ENCODE results near the gene DLST.

Gene DLST

GRCh38 chr14:74891870-74892269 lies 10.2 kb downstream of the DLST start:
- no peak overlapping the region for H3K27ac ChIP-seq
- no peak overlapping the region for H3K4me3 ChIP-seq (ENCODE audit: low read depth, low read length)
- peaks cover 3% of the 10 kb centered on the region for H3K4me1 ChIP-seq
- H3K27me3 ChIP-seq (ENCODE audit: control insufficient read depth, insufficient read depth, low read length) = no peaks in the 10 kb centered on the region
- H3K36me3 ChIP-seq (ENCODE audit: control insufficient read depth, insufficient read depth, low read length) = no peaks in the 10 kb centered on the region
- H3K9ac ChIP-seq = no peak overlapping the region
- no peak overlapping the region for H3K4me2 ChIP-seq (ENCODE audit: low read length)
- H3K9me3 ChIP-seq (ENCODE audit: control insufficient read depth, low read length) = no peaks in the 10 kb centered on the region
- TF ChIP-seq CTCF (IDR thresholded peaks at IDR 0.05) = no peak
- no peaks in the 10 kb centered on the region for H3K79me2 ChIP-seq
- H2AFZ ChIP-seq = no peak overlapping the region

GRCh38 chr14:74892745-74893144 lies 11.0 kb downstream of the DLST start:
- Histone ChIP-seq H3K27me3 (ENCODE audit: control insufficient read depth, insufficient read depth, low read length) (no peaks in the 10 kb centered on the region), H3K79me2 (no peaks in the 10 kb centered on the region), H3K4me2 (ENCODE audit: low read length) (no peak overlapping the region), H3K9me3 (ENCODE audit: control insufficient read depth, low read length) (no peaks in the 10 kb centered on the region), H3K4me1 (peaks cover 3% of the 10 kb centered on the region), H3K9ac (no peak overlapping the region), H3K36me3 (ENCODE audit: control insufficient read depth, insufficient read depth, low read length) (no peaks in the 10 kb centered on the region), H3K27ac (no peak overlapping the region), H2AFZ (no peak overlapping the region), H3K4me3 (ENCODE audit: low read depth, low read length) (no peak overlapping the region)
- no peak for TF ChIP-seq CTCF (IDR thresholded peaks at IDR 0.05)

GRCh38 chr14:74893614-74894091 lies 11.9 kb downstream of the DLST start:
- no peaks in the 10 kb centered on the region for H3K9me3 ChIP-seq (ENCODE audit: control insufficient read depth, low read length)
- H3K4me1 ChIP-seq = no peaks in the 10 kb centered on the region
- H3K4me3 ChIP-seq (ENCODE audit: low read depth, low read length) = no peak overlapping the region
- no peak overlapping the region for H3K9ac ChIP-seq
- no peak overlapping the region for H3K27ac ChIP-seq
- no peaks in the 10 kb centered on the region for H3K27me3 ChIP-seq (ENCODE audit: control insufficient read depth, insufficient read depth, low read length)
- H3K79me2 ChIP-seq = no peaks in the 10 kb centered on the region
- H2AFZ ChIP-seq = no peak overlapping the region
- no peak overlapping the region for H3K4me2 ChIP-seq (ENCODE audit: low read length)
- no peaks in the 10 kb centered on the region for H3K36me3 ChIP-seq (ENCODE audit: control insufficient read depth, insufficient read depth, low read length)
- TF ChIP-seq CTCF (IDR thresholded peaks at IDR 0.05) = no peak

- TF ChIP-seq CTCF (IDR thresholded peaks at IDR 0.05) = no peak
- H3K4me3 ChIP-seq (ENCODE audit: low read depth, low read length) = no peak overlapping the region
- no peaks in the 10 kb centered on the region for H3K9me3 ChIP-seq (ENCODE audit: control insufficient read depth, low read length)
- H3K9ac ChIP-seq = no peak overlapping the region
- H3K4me1 ChIP-seq = no peaks in the 10 kb centered on the region
- no peak overlapping the region for H3K4me2 ChIP-seq (ENCODE audit: low read length)
- H3K27me3 ChIP-seq (ENCODE audit: control insufficient read depth, insufficient read depth, low read length) = no peaks in the 10 kb centered on the region
- no peaks in the 10 kb centered on the region for H3K36me3 ChIP-seq (ENCODE audit: control insufficient read depth, insufficient read depth, low read length)
- no peak overlapping the region for H3K27ac ChIP-seq
- no peak overlapping the region for H2AFZ ChIP-seq
- no peaks in the 10 kb centered on the region for H3K79me2 ChIP-seq
Observed at GRCh38 chr14:74896400-74896799, 14.7 kb downstream of the DLST start.

- Histone ChIP-seq H2AFZ (no peak overlapping the region), H3K79me2 (no peaks in the 10 kb centered on the region), H3K9me3 (ENCODE audit: control insufficient read depth, low read length) (no peaks in the 10 kb centered on the region), H3K4me1 (no peaks in the 10 kb centered on the region), H3K4me2 (ENCODE audit: low read length) (no peak overlapping the region), H3K4me3 (ENCODE audit: low read depth, low read length) (no peak overlapping the region), H3K9ac (no peak overlapping the region), H3K27me3 (ENCODE audit: control insufficient read depth, insufficient read depth, low read length) (no peaks in the 10 kb centered on the region), H3K27ac (no peak overlapping the region), H3K36me3 (ENCODE audit: control insufficient read depth, insufficient read depth, low read length) (no peaks in the 10 kb centered on the region)
- TF ChIP-seq CTCF (IDR thresholded peaks at IDR 0.05) = no peak
Observed at GRCh38 chr14:74897642-74898041, 15.9 kb downstream of the DLST start.

Measured in parathyroid adenoma (tissue), 2 donors.